Dedifferentiated amniotic fluid mesenchymal stem cell (primary cell): Measurements from ENCODE around the gene INKA2.

Experiments used
- DNase-seq: peaks from one replicate; pipeline ENCODE4 v3.0.0-alpha.2; 2016; ENCODE audit errors: extremely low spot score

Gene INKA2

DNA sequence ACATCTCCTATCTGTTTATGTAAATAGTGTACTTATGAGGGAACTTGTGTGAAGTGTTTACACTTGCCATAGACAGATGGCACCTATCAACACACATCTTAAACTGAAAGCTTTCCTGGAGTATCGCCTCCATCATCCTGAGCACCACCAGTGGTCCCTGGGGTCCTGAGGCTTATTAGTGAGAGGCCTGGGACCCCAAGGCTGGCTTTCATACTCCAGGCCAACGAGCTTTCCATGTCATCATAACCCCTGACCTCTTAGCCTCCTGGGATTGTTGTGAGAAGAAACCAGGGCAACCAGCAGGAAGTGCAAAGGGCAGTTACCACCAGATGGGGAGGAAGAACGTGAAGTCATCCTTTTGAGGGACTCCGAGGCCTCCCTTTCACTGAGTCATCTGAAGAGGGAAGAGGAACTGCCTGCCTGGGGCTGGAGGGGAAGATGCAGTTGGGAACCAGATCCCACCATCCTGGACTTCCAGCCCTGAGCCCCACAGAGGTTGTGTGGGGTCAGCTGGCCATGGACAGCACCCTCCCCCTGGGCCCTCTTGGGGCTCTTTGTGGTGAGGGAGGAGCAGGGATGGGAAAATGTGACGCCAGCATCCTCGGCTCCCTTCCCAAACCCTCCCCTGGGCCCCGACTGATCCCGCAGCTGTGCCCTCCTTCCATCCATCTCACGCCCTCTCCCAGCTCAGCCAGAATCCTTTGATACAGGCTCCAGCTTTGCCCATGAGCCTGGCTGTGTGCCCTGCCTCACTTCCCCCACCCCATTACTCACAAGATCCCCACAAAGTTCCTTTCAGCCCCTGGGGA is 5.8 kb downstream of the INKA2 start:
- peak; percentile 67 for DNase-seq

DNA sequence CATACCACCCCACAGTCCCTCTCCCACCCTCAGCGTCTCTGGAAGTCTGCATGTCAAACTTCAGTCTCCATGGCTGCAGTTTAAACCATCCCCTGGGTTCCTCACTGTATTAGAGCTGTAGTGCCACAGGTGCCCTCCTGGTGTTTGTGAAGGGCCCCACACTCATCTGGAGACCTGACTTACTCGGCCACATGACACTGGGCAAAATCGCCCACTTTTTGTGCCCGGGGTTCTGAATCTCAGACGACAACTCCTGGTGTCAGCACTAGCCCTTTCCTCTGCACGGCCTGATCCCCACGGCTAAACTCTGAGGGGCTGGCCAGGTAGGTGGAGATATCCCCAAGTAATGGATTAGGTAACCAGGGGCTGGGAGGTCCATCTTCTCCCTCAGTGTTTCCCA is 6.5 kb downstream of the INKA2 start:
- no peak for DNase-seq

DNA sequence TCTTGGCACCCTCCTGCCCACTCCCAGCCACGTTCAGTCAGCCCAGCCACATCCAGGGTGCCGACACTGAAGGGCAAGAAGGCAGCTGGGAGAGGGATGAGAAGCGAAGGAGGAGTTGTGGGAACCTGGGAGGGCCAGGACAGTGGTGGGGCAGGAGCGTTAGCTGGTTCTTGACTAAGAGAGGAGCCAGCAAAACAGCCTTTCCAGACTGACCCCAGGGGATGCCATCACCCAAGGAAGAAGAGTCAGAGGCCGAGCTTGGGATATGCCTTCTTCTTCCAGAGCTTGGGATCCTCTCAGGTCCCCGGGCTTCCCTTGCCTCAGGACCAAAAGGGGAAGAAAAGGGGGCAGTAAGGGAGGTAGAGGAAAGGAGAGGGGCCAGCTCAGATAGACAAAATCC is 7.2 kb downstream of the INKA2 start:
- DNase-seq = no peak

DNA sequence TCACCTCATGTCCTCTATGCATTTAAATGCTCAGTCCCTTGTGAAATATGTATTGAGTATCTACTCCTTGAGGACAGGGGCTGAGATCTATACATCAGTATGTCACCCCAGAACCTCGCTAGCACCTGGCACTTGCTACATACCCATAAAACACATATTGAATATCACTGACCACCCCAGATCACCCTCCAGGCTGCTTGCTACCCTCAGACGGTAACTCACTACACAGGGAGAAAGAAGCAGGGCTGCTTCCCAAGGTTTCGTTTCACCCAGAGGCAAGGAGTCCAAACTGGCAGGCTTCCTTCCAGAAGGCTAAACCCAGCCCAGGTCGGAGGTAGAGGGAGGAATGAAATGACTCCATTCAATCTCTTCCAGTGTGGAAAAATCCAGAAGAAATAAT is 8.5 kb downstream of the INKA2 start:
- no peak for DNase-seq

DNA sequence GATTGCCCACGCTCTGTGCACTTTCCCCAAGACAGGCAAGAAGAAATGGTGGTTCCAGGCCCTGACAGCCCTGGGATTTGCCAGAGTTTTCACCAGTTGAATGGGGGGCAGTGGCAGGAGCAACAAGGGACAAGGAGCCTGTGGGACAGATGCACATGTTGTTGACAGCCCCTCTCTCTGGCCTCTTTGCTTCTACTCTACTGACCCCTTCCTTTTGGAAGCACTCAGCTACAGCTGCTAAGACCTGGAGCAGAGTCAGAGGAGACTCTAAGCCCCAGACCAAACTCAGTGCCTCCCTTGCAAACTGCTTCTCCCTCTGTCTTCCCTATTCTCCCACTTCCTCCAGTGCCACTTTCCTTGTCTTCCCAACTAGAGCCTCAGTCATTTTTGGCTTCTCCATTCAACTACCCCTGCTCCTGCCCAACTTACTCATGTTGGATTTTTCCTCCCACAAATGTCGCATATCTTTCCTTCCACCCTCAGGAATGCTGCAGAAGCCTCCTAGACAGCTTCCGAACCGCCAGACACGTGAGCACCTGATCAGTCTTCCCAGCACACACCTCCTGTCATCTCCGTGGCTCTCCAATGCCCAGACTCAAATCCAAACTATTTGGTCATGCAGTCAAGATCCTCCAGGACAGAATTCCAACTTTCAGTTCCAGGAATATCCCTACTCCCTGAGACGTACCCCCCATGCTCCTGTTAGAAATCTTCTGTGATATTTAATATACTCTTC is 9.1 kb downstream of the INKA2 start:
- no peak for DNase-seq

DNA sequence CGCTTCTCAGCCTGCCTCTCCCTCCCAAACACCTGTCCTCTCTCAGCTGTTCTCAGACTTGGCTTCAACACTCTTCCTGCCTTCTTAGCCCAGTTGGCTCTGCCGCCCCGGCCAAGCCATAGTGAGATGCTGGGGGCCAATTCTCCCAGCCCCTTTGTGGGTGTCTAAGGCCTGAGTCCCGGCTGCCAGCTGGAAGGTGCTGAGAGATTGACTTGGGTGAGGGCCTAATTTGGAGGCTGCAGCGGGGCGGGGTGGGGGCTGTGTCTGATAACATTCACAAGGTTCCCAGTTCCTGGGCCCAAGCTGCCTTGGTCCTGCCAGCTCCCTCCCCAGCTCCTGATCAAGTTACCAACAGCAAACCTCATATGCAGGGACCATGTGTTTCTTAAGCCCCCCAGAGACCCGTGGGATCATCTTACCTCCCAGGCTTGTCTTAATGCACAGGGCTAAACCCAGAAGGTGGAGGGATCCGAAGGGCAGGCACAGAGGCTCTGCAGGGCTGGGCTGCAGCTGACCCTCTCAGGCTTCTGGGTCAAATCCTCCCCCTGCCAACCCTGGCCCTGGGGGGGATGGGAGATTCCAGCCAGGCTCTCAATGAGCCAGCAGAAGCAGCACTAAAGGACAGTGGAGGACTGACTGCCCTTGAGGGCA is 9.8 kb downstream of the INKA2 start:
- DNase-seq = no peak

DNA sequence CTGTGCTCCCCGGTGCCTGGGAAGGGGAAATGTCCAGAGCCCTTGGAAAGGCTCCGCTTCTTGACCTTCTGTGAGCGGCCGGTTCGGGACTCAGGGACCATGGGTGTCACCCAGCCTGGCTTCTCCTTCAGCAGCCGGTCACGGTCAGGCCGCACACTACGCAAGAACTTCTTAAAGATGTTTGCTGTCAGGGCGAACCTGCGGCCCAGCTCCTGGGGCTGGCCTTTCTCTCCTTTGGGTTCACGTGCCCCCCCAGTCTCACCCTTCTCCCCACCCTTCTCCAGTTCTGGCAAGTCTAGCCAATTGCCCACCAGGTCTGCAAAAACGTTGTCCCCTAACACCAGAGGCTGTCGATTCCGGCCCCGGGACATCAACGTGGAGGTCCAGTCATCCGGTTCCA is 12.1 kb downstream of the INKA2 start:
- DNase-seq = no peak

DNA sequence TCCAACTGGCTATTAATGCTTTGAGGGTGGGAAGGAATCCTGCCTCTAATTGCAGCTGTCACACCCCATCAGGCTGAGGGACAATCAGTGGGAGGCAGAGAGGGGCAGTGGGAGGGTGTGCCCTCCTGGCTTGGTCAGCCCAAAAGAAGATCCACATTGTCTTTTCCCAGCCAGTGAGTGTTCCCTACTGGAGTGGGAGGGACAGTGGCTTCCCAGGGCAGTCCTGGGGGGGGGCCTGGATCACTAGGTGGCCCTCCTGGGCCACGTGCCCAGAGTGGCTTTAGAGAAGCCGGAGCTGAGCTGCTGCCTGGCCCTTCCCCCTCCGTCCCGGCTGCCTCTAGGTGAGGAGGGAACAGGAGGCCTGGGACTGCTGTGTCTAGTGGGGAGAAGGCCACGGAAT is 14.0 kb downstream of the INKA2 start:
- DNase-seq = no peak

DNA sequence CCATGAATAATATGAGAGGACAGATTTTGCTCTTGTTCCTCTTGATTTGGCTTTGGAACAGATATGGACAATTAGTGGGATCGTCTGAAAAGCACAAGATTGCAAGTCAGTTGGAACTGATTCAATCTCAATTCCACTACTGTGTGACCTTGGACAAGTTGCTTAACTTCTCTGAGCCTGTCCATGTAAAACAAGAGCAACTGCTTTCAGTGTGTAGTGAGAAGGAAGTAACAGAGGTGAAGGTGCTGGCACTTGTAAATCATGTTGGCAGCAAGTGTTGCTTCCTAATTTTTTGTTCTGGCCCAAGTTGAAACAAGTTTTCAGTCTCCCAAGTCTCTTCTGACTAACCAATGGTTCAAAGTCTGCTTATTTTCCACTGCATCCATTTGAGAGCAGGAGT is 15.3 kb downstream of the INKA2 start:
- DNase-seq = no peak

DNA sequence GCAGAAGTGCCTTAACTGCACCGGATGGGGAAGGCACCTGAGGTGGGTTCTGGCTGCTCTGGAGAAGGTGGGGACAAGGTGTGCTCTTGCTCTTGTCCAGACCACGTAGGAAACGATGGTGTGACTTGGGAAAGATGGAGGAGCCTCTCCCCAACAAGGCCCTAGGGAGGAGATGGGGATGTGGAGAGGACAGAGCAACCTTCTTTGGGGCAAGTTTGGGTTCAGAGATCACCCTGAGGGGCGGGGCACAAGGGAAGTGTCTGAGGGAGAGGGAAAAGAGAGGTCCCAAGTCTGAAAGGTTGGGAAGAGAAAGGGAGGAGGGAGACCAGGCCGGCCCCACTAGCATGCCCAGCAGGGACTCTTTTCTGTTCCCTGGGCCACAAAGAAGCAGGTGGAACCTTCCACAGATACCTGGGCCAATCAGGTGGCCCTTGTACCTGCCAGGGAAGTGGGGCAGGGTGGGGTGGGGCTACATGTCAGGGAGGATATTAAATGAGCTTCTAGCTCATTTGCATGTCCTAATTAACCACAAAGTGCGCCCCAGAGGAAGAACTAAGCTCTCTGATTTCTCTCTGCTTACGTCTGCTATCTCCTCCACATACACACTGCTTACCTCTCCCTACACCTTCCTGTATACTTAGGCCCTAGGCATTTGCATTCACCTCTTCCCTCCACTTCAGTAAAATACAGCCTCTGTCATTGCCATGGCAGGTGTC is 15.9 kb downstream of the INKA2 start:
- DNase-seq = no peak

DNA sequence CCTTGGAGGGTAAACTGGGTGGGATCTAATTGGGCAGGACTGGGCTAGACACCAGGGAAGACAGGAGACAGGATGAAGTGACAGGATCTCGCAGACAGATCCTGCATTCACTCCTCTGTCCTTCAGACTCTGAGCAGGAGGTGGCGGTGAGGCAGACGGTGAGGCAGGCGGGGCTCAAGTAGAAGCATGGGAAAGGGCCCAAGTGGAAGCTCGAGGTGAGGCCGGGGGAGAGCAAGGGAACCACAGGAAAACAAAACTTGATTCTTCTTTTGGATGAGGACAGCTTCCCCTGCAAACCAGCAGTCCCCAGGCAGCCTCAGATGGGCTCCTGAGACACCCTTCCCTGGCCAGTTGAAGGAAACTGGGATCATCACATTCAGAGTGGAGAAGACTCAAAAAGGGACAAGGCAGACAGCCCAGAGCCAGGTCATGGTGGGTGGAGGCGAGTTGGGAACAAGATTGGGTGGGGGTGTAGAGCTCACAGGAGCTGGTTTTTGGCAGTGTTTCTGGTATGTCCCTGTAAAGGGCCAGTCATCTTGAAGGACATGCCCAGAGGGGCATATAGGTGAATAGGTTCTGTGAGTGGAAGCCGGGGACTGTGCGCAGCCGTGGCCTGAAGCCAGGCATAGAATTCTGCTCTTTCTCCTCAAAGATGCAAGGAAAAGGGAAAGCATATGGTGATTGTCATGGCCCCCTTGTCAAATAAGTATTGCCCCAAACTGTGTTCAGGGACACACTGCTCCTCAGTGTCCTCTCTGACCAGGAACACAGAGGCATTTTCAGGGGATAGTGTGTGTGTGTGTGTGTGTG is 18.0 kb downstream of the INKA2 start:
- DNase-seq = no peak

DNA sequence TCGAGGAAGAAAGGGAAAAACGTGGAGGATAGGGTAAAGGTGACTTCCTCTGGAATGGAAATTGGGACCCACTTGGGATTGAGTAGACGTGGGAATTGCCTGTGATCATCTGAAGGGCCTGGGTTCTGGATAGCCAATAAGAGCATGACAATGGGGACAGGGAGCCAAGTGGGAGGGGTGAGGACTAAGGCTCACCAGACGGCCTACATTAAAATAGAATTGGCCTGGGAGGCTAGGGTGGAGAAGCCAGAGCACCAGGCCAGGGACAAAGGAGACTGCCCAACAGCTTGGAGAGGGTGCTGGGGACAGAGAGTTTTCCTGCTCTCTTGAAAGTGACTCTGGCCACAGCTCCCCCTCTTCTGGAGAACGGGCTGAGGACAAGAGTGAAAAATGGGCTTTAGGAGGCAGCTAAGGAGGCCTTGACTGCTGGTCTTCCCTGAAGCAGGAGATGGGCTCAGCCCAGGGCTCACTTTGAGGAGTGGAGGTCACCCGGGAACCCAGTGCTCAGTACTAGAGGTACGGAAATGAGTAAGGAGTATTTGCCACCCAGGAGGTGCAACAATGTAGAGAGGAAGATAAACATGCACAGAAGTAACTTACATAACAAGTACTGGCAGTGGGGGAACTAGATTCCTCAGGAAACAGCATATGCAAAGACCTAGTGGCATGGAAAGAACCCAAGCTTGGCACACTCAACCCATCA is 18.8 kb downstream of the INKA2 start:
- DNase-seq = no peak

DNA sequence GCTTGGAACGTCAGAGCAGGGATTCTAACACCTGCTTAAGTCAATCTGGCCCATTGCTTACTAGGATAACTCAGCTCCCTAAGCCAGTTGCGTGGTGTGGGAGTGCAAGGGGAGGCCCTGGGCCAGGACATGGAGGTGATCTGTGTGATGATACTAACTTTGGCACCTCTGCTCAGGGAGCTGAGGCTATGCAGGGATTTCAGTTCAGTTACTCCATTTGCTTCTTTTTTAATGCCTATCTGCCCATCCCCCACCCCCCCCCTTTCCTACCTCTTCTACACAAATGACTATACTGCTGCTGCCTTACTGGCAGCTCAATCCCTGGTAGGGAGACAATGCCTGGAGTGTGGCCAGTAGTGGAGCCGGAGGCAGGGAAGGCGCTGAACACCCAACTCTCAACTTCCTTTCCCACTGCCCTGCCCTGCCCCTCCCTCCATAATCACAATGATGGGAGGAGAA is 19.5 kb downstream of the INKA2 start:
- no peak for DNase-seq

DNA sequence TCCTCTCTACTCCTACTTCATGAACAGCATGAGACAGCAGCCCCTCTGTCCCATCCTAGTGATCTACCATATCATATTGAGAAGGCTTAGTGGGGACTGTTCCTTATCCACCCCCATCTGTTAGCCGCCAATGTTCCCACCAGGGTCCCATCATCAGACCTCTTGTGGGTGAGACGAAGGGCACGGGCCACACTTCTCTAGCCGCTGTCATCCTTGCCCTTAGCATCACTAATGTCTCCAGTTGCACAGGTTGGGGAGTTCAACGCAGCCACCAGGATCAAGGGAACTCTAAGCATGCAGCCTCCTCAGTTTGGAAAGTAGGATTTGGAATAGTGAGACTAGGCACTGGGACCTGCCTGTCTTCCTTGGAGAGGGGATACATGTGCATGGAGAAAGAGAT is 20.1 kb downstream of the INKA2 start:
- no peak for DNase-seq

DNA sequence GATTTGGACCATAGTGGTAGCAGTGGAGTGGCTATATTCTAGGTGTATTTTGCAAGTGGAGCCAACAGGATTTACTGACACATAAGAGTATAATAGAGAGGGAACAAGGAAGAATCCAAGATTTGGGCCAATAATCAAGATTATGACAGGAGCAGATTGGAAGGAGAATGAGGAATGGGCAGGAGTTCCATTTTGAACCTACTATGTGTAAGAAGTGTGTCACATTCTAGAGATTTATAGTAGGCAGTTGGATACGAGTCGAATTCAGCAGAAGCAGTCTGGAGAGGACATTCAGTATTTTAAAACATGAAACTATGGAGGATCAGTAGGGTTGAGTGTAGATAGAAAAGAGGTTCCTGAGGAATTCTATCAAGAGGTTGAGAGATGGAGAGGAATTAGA is 21.7 kb downstream of the INKA2 start:
- no peak for DNase-seq

DNA sequence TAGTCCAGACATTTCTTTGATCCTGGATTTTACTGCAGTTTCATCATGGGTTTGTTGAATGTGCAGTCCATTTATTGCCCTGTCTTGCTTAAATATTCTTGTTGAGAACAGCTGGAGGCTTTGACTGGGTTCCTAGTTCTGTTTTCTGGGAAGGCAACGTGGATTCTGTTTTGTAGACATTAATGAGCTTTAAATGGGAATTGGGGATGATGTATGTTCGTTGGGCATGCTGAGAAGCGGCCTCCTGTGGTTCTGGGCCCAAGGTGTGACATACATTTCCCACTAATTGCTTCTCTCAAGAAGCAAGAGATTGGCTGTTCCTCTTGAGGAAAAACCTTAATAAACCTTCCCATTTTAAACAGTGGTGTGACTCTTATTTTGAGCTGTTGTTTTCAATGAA is 22.9 kb downstream of the INKA2 start:
- no peak for DNase-seq

DNA sequence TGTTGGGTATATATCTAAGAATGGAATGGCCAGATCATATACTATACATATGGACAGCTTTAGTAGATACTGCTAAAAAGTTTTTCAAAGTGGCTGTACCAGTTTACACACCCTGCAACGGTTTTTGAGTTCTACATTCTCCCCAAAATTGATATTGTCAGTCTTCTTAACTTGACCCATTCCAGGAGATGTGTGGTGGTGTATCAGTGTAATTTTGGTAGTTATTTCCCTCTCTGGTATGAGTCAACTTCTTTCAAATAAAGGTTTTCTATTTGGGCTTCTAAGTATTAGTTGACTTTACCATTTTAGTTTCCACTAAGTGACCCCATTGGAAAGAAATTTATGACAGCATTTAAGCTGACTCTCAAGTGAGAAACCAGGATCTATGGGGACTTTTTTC is 29.2 kb downstream of the INKA2 start:
- DNase-seq = no peak

DNA sequence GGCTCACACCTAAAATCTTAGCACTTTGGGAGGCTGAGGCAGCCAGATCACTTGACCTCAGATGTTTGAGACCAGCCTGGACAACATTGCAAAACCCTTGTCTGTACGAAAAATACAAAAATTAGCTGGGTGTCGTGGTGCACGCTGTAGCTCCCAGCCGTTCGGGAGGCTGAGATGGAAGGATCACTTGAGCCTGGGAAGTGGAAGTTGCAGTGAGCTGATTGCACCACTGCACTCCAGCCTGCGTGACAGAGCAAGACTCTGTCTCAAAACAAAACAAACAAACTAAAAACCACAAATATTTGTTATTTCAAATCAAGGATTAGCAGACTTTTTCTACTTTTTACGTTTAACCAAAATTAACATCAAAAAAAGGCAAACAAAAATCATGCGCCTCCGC is 31.3 kb downstream of the INKA2 start:
- DNase-seq = peak; percentile 75

DNA sequence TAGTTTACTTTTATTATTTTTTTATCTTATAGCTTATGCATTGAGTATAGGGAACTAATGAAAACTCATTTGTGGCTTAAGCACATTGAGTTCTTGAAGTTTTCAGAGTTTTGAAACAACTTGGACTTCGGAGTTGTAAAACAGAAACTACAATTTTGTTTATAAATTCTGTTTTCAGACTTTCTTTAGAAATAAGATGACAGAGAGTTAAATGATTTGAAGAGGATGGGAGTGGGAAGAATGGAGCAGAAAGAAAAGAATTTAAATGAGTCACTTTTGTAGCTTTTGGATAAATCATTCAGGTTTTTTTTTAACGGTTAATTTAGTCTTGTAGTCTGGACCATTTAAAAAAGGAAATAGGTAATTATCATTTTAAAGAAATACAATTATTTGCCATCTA is 32.3 kb downstream of the INKA2 start:
- no peak for DNase-seq

DNA sequence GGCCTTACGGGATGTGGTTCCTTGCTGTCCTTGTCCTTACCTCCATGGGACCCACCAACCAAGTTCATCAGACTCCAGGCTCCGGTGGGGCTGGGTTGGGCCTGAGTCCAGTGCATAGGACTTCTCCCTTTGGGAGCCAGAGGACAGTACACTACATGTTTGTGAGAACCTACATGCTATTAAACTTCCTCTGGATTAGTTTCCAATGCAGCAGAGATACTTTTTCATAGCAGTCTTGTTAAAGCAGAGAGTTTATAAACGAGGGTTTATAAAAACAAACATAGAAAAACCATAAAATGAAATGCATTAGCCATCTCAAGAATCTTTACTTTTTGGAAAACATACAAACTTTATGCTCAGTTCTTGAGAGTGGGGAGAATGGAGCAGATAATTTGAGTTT is 33.4 kb downstream of the INKA2 start:
- DNase-seq = no peak

DNA sequence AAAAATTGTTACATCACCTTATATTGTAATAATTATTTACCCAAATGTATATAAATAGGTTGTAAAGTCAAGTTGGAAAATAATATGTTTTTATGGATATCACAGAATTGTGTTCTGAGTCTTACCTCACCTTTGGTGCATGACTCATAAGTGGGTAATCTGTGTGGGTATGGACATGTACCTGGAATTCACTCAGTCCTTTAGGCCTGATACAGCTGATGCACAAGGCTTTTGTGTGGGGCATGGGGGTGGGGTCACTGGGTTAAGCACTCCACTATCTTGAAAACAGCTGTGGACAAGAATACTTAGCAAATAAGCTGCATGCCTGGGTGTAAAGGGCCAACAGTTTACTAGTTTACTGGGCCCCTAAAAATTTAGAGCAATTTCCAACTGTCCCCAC is 34.4 kb downstream of the INKA2 start:
- DNase-seq = no peak
